Peyer's patch (tissue), 4 donors: ENCODE data around the gene ZHX3.

Experiments used
- CTCF ChIP-seq, 6 experiments: fragments of 450-650 bp in 4 of 6; fragments of 200-600 bp in 2 of 6; sonication (generic) in 1 of 6; IDR thresholded peaks; one replicate each; pipeline ENCODE4 v1.5.1; 2017 to 2019; ENCODE audit warnings: antibody characterized with exemption in 6 of 6, mild to moderate bottlenecking in 3 of 6, moderate library complexity in 1 of 6
- POLR2A ChIP-seq, 2 donors: fragments of 450-650 bp; IDR thresholded peaks; one replicate each; pipeline ENCODE4 v1.5.1; 2017; ENCODE audit warnings: antibody characterized with exemption in 2 of 2, mild to moderate bottlenecking in 2 of 2, moderate library complexity in 2 of 2

- TF ChIP-seq CTCF (IDR thresholded peaks at IDR 0.05), result no peak
- TF ChIP-seq POLR2A (IDR thresholded peaks at IDR 0.05), result no peak
Measured at GRCh38 chr20:41256516-41256915, 61.0 kb downstream of the ZHX3 start.
